Activated T-cell treated with anti-CD3 and anti-CD28 coated beads, Interleukin-2, amount 50 U/mL, for 72 hours (primary cell): ENCODE results near the gene LYPLA2. TPM values are rescaled to one million over a fixed set of nuclear protein-coding genes. Genes with fewer than 3 reads are reported as not detected.
"Not testable (repeated sequence)": the region's sequence is repeated elsewhere in the genome, so short reads cannot be mapped to it uniquely, and the experiment has no call there.

Experiments
- ATAC-seq, 2 donors: fragments of 150-1000 bp; cut with Tn5 transposase; replicated peaks in 1 of 2; 2 replicates each; pipeline ENCODE4 v1.10.0; 2021; ENCODE audit warnings: moderate library complexity in 2 of 2, mild to moderate bottlenecking in 1 of 2
- DNase-seq, 2 donors: peaks; one replicate each; pipeline ENCODE4 v3.0.0; 2021 to 2022; ENCODE audit warnings: mixed read lengths in 1 of 2
- H3K27ac Mint-ChIP-seq: one replicate; pipeline ENCODE4 v1.8.0; 2022; ENCODE audit warnings: mild to moderate bottlenecking, moderate library complexity, mixed read lengths
- H3K27me3 Mint-ChIP-seq: one replicate; pipeline ENCODE4 v1.8.0; 2022; ENCODE audit warnings: low read depth, mixed read lengths
- H3K36me3 Mint-ChIP-seq, 2 donors: one replicate each; pipeline ENCODE4 v1.8.0; 2022; ENCODE audit warnings: mixed read lengths in 2 of 2, mild to moderate bottlenecking in 1 of 2; ENCODE audit not compliant: insufficient read depth in 2 of 2
- H3K4me1 Mint-ChIP-seq: one replicate; pipeline ENCODE4 v1.8.0; 2022; ENCODE audit warnings: low read depth, mixed read lengths
- H3K4me3 Mint-ChIP-seq, 2 donors: one replicate each; pipeline ENCODE4 v1.8.0; 2022; ENCODE audit warnings: mild to moderate bottlenecking in 2 of 2, mixed read lengths in 2 of 2, moderate library complexity in 2 of 2
- H3K9me3 Mint-ChIP-seq, 2 donors: one replicate each; pipeline ENCODE4 v1.8.0; 2022; ENCODE audit warnings: mixed read lengths in 2 of 2
- total RNA-seq, 2 donors: library from RNA; stranded (reverse); gene quantifications; one replicate each; pipeline ENCODE4 v1.2.3, GENCODE V29; 2022

The LYPLA2 gene
- total RNA-seq, 2 donors from 2014 or later, result 63.4 to 71.5 TPM

DNA sequence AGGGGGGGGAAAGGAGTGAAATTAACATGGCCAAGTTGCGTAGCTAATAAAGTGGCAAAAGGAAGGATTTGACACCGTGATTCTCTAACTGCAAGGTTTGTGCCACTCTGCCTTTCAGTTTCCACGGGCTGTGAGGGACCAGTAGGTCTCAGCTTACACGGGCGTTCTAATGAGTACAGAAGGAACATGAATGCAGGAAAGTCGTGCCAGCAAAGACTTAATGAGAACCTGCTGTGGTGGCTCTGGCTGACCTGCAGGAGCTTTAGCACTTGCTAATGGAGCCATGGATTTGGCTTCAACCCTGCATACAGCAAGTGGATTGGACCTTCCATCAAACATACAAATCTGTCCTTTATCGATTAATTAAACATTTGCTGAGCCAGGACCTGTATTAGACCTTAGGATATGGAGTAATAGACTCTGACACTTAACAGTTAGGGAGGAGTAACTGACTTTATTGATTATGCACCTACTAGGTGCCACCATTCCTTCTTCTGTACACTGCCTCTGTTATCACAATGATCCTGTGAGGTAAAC, 27.8 kb upstream of the LYPLA2 start:
- no peak for DNase-seq
- no peak overlapping the region for H3K27ac Mint-ChIP-seq
- no peak for ATAC-seq
- no peak overlapping the region for H3K4me3 Mint-ChIP-seq
- H3K27me3 Mint-ChIP-seq, result no peaks in the 10 kb centered on the region
- H3K9me3 Mint-ChIP-seq, result no peaks in the 10 kb centered on the region
- H3K36me3 Mint-ChIP-seq, result peaks cover 3 to 17% of the 10 kb centered on the region in 2 donors
- peaks cover 5% of the 10 kb centered on the region for H3K4me1 Mint-ChIP-seq

DNA sequence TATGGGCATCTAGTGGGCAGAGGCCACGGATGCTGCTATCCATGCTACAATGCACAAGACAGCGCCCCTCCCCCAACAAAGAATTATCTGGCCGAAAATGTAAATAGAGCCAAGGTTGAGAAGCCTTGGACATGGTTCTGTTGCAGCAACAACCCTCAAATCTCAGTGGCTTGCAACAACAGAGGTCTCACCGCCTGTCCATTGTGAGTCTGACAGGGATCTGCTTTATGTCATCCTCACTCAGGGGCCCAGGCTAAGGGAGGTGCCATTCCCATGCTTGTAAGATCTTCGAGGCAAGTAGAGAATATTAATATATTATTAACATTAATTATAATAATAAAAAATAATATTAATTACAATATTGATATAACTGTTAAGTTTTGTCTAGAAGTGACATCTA, 22.2 kb upstream of the LYPLA2 start:
- Mint-ChIP-seq H3K9me3 (no peaks in the 10 kb centered on the region), H3K4me1 (peaks cover 7% of the 10 kb centered on the region), H3K4me3 (no peak overlapping the region), H3K27ac (no peak overlapping the region), H3K27me3 (no peaks in the 10 kb centered on the region), H3K36me3 (peaks cover 0 to 4% of the 10 kb centered on the region in 2 donors)
- no peak for ATAC-seq
- DNase-seq, result no peak

DNA sequence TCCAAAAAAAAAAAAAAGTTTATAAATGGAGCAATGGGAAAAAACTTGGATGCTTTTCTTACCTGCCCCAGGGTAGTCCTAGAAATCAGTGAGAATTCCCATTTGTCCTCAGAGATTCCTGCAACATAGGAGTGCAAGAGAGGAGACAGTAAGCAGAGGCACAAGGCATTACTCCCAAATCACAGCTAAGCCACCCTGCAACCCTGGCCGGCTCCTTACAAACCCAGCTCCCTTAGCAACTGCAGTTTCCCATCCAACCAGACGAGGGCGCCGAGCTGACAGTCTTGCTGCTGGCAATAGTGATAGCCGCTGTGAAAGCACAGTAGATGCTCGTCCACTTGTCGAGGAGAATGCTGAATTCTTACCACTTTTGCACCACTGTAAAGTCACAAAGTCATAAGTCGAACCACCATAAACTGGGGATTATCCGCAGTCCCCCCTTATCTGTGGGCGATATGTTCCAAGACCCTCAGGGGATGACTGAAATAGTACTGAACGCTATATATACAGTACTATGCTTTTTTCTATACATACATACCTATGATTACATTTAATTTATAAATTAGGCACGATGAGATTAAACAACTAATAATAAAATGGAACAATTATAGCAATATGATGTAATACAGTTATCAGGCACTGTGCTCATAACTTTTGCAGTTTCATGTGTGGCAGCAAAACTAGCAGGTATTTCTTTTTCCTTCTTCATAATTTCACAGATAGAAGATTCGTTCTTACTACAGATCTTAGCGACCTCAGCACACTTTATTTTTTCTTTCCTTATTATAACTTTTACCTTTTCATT, 18.7 kb upstream of the LYPLA2 start:
- peaks cover 37% of the 10 kb centered on the region for H3K4me1 Mint-ChIP-seq
- no peak overlapping the region for H3K4me3 Mint-ChIP-seq
- DNase-seq, result peak; percentile 88 to 89
- H3K9me3 Mint-ChIP-seq, result no peaks in the 10 kb centered on the region
- H3K27ac Mint-ChIP-seq, result no peak overlapping the region
- no peaks in the 10 kb centered on the region for H3K36me3 Mint-ChIP-seq
- no peaks in the 10 kb centered on the region for H3K27me3 Mint-ChIP-seq
- peak; percentile 96 for ATAC-seq

DNA sequence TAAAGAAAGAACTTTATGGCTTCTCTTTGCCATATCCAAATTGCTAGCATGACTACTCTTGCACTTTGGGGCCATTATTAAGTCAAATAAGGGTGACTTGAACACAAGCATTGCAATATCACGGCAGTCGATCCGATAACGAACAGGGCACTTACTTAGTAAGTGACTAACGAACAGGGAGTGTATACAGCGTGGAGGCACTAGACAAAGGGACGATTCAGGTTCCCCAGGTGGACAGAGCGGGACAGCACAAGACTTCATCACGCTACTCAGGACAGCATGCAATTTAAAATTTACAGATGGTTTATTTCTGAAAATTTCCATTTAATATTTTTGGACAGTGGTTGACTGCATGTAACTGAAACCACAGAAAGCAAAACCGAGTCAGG, 18.1 kb upstream of the LYPLA2 start:
- H3K27me3 Mint-ChIP-seq, result no peaks in the 10 kb centered on the region
- H3K36me3 Mint-ChIP-seq, result no peaks in the 10 kb centered on the region
- DNase-seq (no peak), ATAC-seq (no peak)
- peaks cover 42% of the 10 kb centered on the region for H3K4me1 Mint-ChIP-seq
- H3K27ac Mint-ChIP-seq, result no peak overlapping the region
- H3K9me3 Mint-ChIP-seq, result no peaks in the 10 kb centered on the region
- no peak overlapping the region for H3K4me3 Mint-ChIP-seq

DNA sequence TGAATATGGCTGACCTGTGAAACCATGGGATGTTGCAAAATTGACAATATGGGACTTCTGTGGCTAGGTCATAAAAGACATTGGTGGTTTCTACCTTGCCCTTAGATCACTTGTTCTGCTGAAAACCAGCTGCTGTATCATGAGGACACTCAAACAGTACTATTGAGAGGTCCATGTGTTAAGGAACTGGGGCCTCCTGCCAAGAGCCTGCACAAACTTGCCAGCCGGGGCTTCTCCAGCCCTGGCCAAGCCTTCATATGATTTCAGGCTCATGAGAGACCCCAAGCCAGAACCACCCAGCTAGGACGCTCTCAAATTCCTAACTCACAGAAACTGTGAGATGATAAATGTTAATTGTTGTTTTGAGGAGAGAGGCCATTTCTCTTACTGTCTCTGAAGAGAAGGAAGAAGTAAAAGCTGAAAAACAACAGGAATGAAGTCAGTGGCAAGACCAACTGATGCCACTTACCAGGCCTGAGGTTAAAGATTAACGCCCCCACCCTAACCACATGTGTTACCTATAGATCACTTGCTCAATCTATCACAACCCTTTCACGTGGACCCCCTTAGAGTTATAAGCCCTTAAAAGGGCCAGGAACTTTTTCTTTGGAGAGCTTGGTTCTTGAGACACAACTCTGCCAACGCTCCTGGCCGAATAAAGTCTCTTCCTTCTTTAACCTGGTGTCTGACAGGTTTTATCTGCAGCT, 16.6 kb upstream of the LYPLA2 start:
- H3K27ac Mint-ChIP-seq, result no peak overlapping the region
- no peaks in the 10 kb centered on the region for H3K9me3 Mint-ChIP-seq
- DNase-seq (no peak), ATAC-seq (no peak)
- no peaks in the 10 kb centered on the region for H3K27me3 Mint-ChIP-seq
- no peak overlapping the region for H3K4me3 Mint-ChIP-seq
- H3K36me3 Mint-ChIP-seq, result no peaks in the 10 kb centered on the region
- peaks cover 44% of the 10 kb centered on the region for H3K4me1 Mint-ChIP-seq

GRCh38 chr1:23776217-23776616, 14.7 kb upstream of the LYPLA2 start:
- no peaks in the 10 kb centered on the region for H3K27me3 Mint-ChIP-seq
- ATAC-seq, result no peak
- H3K36me3 Mint-ChIP-seq, result no peaks in the 10 kb centered on the region
- peaks cover 55% of the 10 kb centered on the region for H3K4me1 Mint-ChIP-seq
- no peak overlapping the region for H3K27ac Mint-ChIP-seq
- no peak for DNase-seq
- H3K4me3 Mint-ChIP-seq, result peak overlapping the region in 1 of 2 donors; percentile 83
- no peaks in the 10 kb centered on the region for H3K9me3 Mint-ChIP-seq

DNA sequence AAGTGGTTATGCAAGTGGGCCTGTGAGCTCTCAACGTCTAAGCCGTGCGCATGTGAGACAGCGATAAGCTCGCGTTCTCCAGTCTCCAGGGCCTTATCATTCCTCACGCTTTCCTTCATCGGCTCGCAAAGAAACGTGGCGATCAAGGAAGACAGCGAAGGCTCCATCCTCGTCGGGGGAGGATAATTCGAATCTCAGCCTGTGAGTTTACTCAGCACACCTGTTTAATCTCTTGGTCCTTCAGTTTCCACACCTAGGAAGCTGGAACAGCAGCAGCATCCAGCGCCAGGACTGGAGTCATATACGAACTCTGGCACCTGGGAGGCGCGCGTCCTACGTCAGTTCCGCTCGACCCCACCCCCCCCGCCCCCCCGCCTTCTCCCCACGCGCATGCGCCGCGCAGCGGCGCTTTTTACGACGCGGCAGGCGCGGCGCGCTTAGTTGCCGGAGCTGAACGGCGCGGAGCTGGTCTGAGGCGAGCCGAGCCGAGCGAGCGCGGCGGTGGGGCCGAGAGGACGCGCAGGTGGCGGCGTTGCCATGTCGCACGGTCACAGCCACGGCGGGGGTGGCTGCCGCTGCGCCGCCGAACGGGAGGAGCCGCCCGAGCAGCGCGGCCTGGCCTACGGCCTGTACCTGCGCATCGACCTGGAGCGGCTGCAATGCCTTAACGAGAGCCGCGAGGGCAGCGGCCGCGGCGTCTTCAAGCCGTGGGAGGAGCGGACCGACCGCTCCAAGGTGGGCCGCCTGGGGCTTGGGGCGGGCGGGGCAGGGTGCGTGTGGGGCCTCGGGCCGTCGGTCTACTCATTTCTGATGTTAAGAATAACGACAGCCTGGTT, 12.7 kb upstream of the LYPLA2 start, which contains the start of gene PITHD1:
PITHD1 (plus strand) TSS at position 440 of the 836 bp plus-strand sequence; CDS start at position 538, 98 bp downstream.
- peak; percentile 86 to 87 for DNase-seq

DNA sequence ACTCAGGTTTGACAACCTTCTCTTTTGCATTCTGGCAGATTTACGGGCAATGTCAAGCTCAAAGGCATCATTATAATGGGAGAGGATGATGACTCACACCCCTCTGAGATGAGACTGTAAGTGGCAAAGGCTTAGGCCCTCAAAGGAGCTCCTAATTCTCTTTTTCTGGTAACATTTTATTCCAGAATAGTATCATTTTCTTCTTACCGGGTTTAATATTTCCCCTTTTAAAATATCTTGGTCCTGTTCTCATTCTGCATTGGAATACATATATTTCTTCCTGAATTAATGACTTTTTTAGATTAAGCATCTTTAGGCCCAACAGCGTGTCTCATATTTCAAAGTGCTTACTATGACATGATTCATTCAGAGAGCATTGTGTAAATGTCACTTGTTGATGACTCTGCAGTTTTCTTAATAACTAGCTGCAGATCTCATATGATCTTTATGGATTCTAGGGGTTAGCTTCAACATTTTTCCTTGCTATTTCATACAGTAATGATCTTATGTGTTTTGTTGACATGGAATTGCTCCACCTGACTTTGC, 11.0 kb upstream of the LYPLA2 start:
- Mint-ChIP-seq H3K4me3 (peak overlapping the region; percentile 71 to 83), H3K4me1 (peaks cover 48% of the 10 kb centered on the region), H3K36me3 (peaks cover 0 to 7% of the 10 kb centered on the region in 2 donors), H3K27ac (peak overlapping the region; percentile 93), H3K9me3 (no peaks in the 10 kb centered on the region), H3K27me3 (no peaks in the 10 kb centered on the region)
- DNase-seq (no peak), ATAC-seq (peak; percentile 43 to 47)

More for the DNA sequence above, 12.7 kb upstream of the LYPLA2 start, which contains the start of gene PITHD1:
- peak within 1 kb of the TSS; percentile 93 for H3K27ac Mint-ChIP-seq
- peaks cover 0 to 2% of the 10 kb centered on the region in 2 donors for H3K36me3 Mint-ChIP-seq
- no peaks in the 10 kb centered on the region for H3K9me3 Mint-ChIP-seq
- peak within 1 kb of the TSS; percentile 71 to 83 for H3K4me3 Mint-ChIP-seq
- ATAC-seq, result peak; percentile 91 to 92
- no peaks in the 10 kb centered on the region for H3K27me3 Mint-ChIP-seq
- H3K4me1 Mint-ChIP-seq, result peaks cover 57% of the 10 kb centered on the region

DNA sequence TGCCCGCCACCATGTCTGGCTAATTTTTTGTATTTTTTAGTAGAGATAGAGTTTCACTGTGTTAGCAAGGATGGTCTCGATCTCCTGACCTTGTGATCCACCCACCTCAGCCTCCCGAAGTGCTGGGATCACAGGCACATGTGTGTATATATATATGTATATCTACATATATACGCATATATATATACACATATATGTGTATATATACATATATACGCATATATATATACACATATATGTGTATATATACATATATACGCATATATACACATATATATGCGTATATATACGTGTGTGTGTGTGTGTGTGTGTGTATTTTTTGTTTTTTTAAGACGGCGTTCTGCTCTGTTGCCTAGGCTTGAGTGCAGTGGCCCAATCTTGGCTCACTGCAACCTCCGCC, 7.8 kb upstream of the LYPLA2 start:
- DNase-seq, H3K4me3 Mint-ChIP-seq, H3K27me3 Mint-ChIP-seq, ATAC-seq, H3K9me3 Mint-ChIP-seq, H3K27ac Mint-ChIP-seq: not testable (repeated sequence)
- Mint-ChIP-seq H3K36me3 (peaks cover 2 to 24% of the 10 kb centered on the region in 2 donors), H3K4me1 (peaks cover 22% of the 10 kb centered on the region)

- Mint-ChIP-seq H3K27me3 (no peaks in the 10 kb centered on the region), H3K4me1 (peaks cover 15% of the 10 kb centered on the region), H3K4me3 (no peak overlapping the region), H3K36me3 (peaks cover 2 to 30% of the 10 kb centered on the region in 2 donors), H3K27ac (no peak overlapping the region), H3K9me3 (no peaks in the 10 kb centered on the region)
- ATAC-seq (no peak), DNase-seq (no peak)
These were observed 6.1 kb upstream of the LYPLA2 start for GRCh38 chr1:23784846-23785245.

GRCh38 chr1:23787701-23788100, 3.2 kb upstream of the LYPLA2 start:
- no peak overlapping the region for H3K27ac Mint-ChIP-seq

GRCh38 chr1:23788695-23789094, 2.2 kb upstream of the LYPLA2 start:
- H3K27ac Mint-ChIP-seq, result peak overlapping the region; percentile 32
- DNase-seq (no peak), ATAC-seq (no peak)
- no peaks in the 10 kb centered on the region for H3K9me3 Mint-ChIP-seq
- H3K4me3 Mint-ChIP-seq, result no peak overlapping the region
- peaks cover 29% of the 10 kb centered on the region for H3K4me1 Mint-ChIP-seq
- H3K36me3 Mint-ChIP-seq, result peaks cover 7 to 32% of the 10 kb centered on the region in 2 donors
- H3K27me3 Mint-ChIP-seq, result no peaks in the 10 kb centered on the region

More at GRCh38 chr1:23787701-23788100, 3.2 kb upstream of the LYPLA2 start:
- peaks cover 25% of the 10 kb centered on the region for H3K4me1 Mint-ChIP-seq
- H3K36me3 Mint-ChIP-seq, result peaks cover 7 to 34% of the 10 kb centered on the region in 2 donors
- H3K4me3 Mint-ChIP-seq, result no peak overlapping the region
- ATAC-seq, result no peak
- no peak for DNase-seq
- no peaks in the 10 kb centered on the region for H3K27me3 Mint-ChIP-seq
- no peaks in the 10 kb centered on the region for H3K9me3 Mint-ChIP-seq
